Measurements from ENCODE around the gene SORCS3.

SORCS3 gene

DNA sequence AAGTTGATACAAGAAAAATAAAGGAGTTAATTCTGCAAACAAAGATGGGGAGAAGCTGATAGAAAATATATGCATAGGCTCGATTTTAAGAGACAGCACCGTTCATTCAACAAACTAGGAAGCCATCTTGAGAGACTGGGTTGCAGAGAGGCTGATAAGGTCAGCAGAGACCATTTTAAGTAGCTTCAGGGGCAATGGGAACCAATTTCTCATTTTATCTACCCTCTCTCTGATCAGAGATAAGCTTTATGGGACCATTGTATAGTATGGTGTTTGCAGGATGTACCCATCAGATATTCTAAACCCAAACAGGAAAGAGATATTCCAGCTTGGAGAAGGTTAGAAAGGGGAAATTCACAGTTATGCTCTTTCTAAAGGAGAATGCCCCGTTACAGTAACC, 499.5 kb downstream of the SORCS3 start:
- Histone ChIP-seq H3K79me2 (ENCODE audit: insufficient read depth, low read length) (no peaks in the 10 kb centered on the region), H4K20me1 (ENCODE audit: low read depth, low read length) (no peaks in the 10 kb centered on the region), H3K9me3 (ENCODE audit: insufficient read depth, low read length) (no peaks in the 10 kb centered on the region), H3K27ac (ENCODE audit: low read depth, low read length) (no peak overlapping the region), H3K9me2 (replicated peaks; ENCODE audit: insufficient read depth, low read length) (no peaks in the 10 kb centered on the region), H3K4me3 (ENCODE audit: insufficient read depth, low read length, poor library complexity, severe bottlenecking) (no peak overlapping the region), H3K9ac (ENCODE audit: low read length) (no peak overlapping the region), H3K36me3 (ENCODE audit: low read length) (no peaks in the 10 kb centered on the region), H3F3A (ENCODE audit: insufficient read depth) (no peaks in the 10 kb centered on the region), H2AFZ (ENCODE audit: low read depth, low read length, severe bottlenecking) (no peak overlapping the region), H3K4me2 (ENCODE audit: low read depth, low read length, poor library complexity, severe bottlenecking) (no peak overlapping the region), H3K27me3 (ENCODE audit: low read length) (no peaks in the 10 kb centered on the region)
- no peak for TF ChIP-seq EZH2phosphoT487 (conservative IDR thresholded peaks at IDR 0.05; ENCODE audit: low read length)
- TF ChIP-seq CTCF (IDR thresholded peaks at IDR 0.05; ENCODE audit: insufficient read depth, low read length, poor library complexity, severe bottlenecking) = no peak

GRCh38 chr10:105145711-105146110, 504.6 kb downstream of the SORCS3 start:
- no peaks in the 10 kb centered on the region for H3K36me3 ChIP-seq (ENCODE audit: low read length)
- no peak overlapping the region for H3K27ac ChIP-seq (ENCODE audit: low read depth, low read length)
- H3K9me2 ChIP-seq (replicated peaks; ENCODE audit: insufficient read depth, low read length) = no peaks in the 10 kb centered on the region
- H3K27me3 ChIP-seq (ENCODE audit: low read length) = no peaks in the 10 kb centered on the region
- H3K79me2 ChIP-seq (ENCODE audit: insufficient read depth, low read length) = no peaks in the 10 kb centered on the region
- no peak overlapping the region for H3K9ac ChIP-seq (ENCODE audit: low read length)
- TF ChIP-seq CTCF (IDR thresholded peaks at IDR 0.05; ENCODE audit: insufficient read depth, low read length, poor library complexity, severe bottlenecking) = no peak
- TF ChIP-seq EZH2phosphoT487 (conservative IDR thresholded peaks at IDR 0.05; ENCODE audit: low read length) = no peak
- no peaks in the 10 kb centered on the region for H4K20me1 ChIP-seq (ENCODE audit: low read depth, low read length)
- H2AFZ ChIP-seq (ENCODE audit: low read depth, low read length, severe bottlenecking) = no peak overlapping the region
- H3K9me3 ChIP-seq (ENCODE audit: insufficient read depth, low read length) = no peaks in the 10 kb centered on the region
- H3K4me2 ChIP-seq (ENCODE audit: low read depth, low read length, poor library complexity, severe bottlenecking) = no peak overlapping the region
- H3F3A ChIP-seq (ENCODE audit: insufficient read depth) = no peaks in the 10 kb centered on the region
- no peak overlapping the region for H3K4me3 ChIP-seq (ENCODE audit: insufficient read depth, low read length, poor library complexity, severe bottlenecking)

DNA sequence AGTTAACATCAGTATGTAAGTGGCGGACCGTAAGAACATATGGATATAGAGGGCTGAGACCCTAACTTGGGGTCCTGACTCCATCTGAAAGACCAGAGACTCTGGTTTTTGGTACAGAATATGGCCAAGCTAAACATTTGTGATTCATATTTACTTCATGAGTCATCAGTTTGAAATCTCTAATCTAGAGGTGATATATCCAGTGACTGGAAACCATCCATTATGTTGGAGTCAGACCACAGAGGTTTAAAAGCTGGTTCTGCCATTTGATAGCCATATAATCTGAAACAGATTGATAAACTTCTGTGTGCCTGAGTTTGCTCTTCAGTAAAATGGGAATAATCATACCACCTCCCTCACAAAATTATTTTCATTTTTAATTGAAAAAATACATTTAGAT, 505.3 kb downstream of the SORCS3 start:
- H3K9me2 ChIP-seq (replicated peaks; ENCODE audit: insufficient read depth, low read length) = no peaks in the 10 kb centered on the region
- TF ChIP-seq EZH2phosphoT487 (conservative IDR thresholded peaks at IDR 0.05; ENCODE audit: low read length) = no peak
- TF ChIP-seq CTCF (IDR thresholded peaks at IDR 0.05; ENCODE audit: insufficient read depth, low read length, poor library complexity, severe bottlenecking) = no peak
- no peak overlapping the region for H3K4me3 ChIP-seq (ENCODE audit: insufficient read depth, low read length, poor library complexity, severe bottlenecking)
- H3K4me2 ChIP-seq (ENCODE audit: low read depth, low read length, poor library complexity, severe bottlenecking) = no peak overlapping the region
- H3F3A ChIP-seq (ENCODE audit: insufficient read depth) = no peaks in the 10 kb centered on the region
- H3K27ac ChIP-seq (ENCODE audit: low read depth, low read length) = no peak overlapping the region
- H3K36me3 ChIP-seq (ENCODE audit: low read length) = no peaks in the 10 kb centered on the region
- no peaks in the 10 kb centered on the region for H3K9me3 ChIP-seq (ENCODE audit: insufficient read depth, low read length)
- H3K79me2 ChIP-seq (ENCODE audit: insufficient read depth, low read length) = no peaks in the 10 kb centered on the region
- H3K9ac ChIP-seq (ENCODE audit: low read length) = no peak overlapping the region
- no peaks in the 10 kb centered on the region for H4K20me1 ChIP-seq (ENCODE audit: low read depth, low read length)
- no peaks in the 10 kb centered on the region for H3K27me3 ChIP-seq (ENCODE audit: low read length)
- no peak overlapping the region for H2AFZ ChIP-seq (ENCODE audit: low read depth, low read length, severe bottlenecking)

DNA sequence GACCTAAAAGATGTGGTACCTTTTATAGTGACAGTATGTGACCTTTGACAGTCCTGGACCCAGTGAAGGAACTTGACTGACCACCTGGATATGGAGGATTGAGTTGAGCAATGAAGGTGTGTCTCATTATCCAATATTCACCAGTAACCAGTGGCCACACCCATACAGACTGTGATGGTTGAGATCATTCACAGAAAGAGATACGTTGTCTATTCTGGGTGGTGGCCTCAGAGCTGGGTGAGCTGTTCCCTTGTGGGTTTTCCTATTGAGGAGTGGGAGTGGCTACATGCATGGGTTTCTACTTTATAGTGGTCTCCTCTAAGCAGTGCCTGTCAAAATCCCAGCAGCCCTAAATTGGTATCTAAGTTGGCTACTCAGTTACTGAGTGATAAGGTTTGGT, 507.4 kb downstream of the SORCS3 start:
- Histone ChIP-seq H3K27ac (ENCODE audit: low read depth, low read length) (no peak overlapping the region), H3K4me2 (ENCODE audit: low read depth, low read length, poor library complexity, severe bottlenecking) (no peak overlapping the region), H3F3A (ENCODE audit: insufficient read depth) (no peaks in the 10 kb centered on the region), H3K9me2 (replicated peaks; ENCODE audit: insufficient read depth, low read length) (no peaks in the 10 kb centered on the region), H3K9me3 (ENCODE audit: insufficient read depth, low read length) (no peaks in the 10 kb centered on the region), H2AFZ (ENCODE audit: low read depth, low read length, severe bottlenecking) (no peak overlapping the region), H3K36me3 (ENCODE audit: low read length) (no peaks in the 10 kb centered on the region), H3K79me2 (ENCODE audit: insufficient read depth, low read length) (no peaks in the 10 kb centered on the region), H3K9ac (ENCODE audit: low read length) (no peak overlapping the region), H4K20me1 (ENCODE audit: low read depth, low read length) (no peaks in the 10 kb centered on the region), H3K27me3 (ENCODE audit: low read length) (no peaks in the 10 kb centered on the region), H3K4me3 (ENCODE audit: insufficient read depth, low read length, poor library complexity, severe bottlenecking) (no peak overlapping the region)
- TF ChIP-seq EZH2phosphoT487 (conservative IDR thresholded peaks at IDR 0.05; ENCODE audit: low read length) (no peak), CTCF (IDR thresholded peaks at IDR 0.05; ENCODE audit: insufficient read depth, low read length, poor library complexity, severe bottlenecking) (no peak)
